IMR-90 (cell line): Measurements from ENCODE around the gene OPRL1. TPM values are rescaled to one million over a fixed set of nuclear protein-coding genes. Genes with fewer than 3 reads are reported as not detected.

Experiments used
- ATAC-seq: fragments of 200-7000 bp; cut with Tn5 transposase; 2 replicates; pipeline ENCODE4 v1.9.1; 2020; ENCODE audit warnings: low read depth, mild to moderate bottlenecking, moderate library complexity
- BruUV-seq: library from RNA; stranded (reverse); fragments of 400-500 nt; replicated peaks from 2 replicates; lab custom pipeline; 2021; lab: Mats Ljungman, UMichigan
- CTCF ChIA-PET: fragments of 300-600 bp; formaldehyde crosslinking; extraction: SDS; loops from one replicate; lab custom pipeline; 2021; ENCODE audit warnings: antibody characterized with exemption; lab: Yijun Ruan, JAX
- POLR2A ChIA-PET: fragments of 300-600 bp; sonication (Branson Sonifier 250); formaldehyde crosslinking; loops from one replicate; lab custom pipeline; 2022; ENCODE audit warnings: antibody characterized with exemption; ENCODE audit not compliant: unreplicated experiment; lab: Charles Lee
- DNase-seq: peaks from one replicate; pipeline ENCODE4 v3.0.0; 2013
- H2AFZ ChIP-seq: replicated peaks from 2 replicates; pipeline ENCODE3; 2013; ENCODE audit warnings: low read length, mild to moderate bottlenecking; ENCODE audit not compliant: poor library complexity
- H2AK5ac ChIP-seq: 2 replicates; pipeline ENCODE4 v1.6.1; 2013; ENCODE audit warnings: low read depth, low read length, inconsistent platforms
- H2AK9ac ChIP-seq: replicated peaks from 2 replicates; pipeline ENCODE3; 2013; ENCODE audit warnings: mild to moderate bottlenecking, low read depth, low read length, moderate library complexity; ENCODE audit not compliant: poor library complexity
- H2BK120ac ChIP-seq: 2 replicates; pipeline ENCODE4 v1.6.1; 2013; ENCODE audit warnings: low read depth, low read length, inconsistent platforms
- H2BK15ac ChIP-seq: 3 replicates; pipeline ENCODE4 v1.6.1; 2013; ENCODE audit warnings: low read depth, low read length, inconsistent platforms
- H2BK20ac ChIP-seq: 2 replicates; pipeline ENCODE4 v1.6.1; 2013; ENCODE audit warnings: low read depth, mild to moderate bottlenecking, inconsistent platforms, low read length, moderate library complexity
- H2BK5ac ChIP-seq: 2 replicates; pipeline ENCODE4 v1.6.1; 2013; ENCODE audit warnings: mild to moderate bottlenecking, low read depth, low read length, inconsistent platforms; ENCODE audit not compliant: poor library complexity, severe bottlenecking
- H3K14ac ChIP-seq: replicated peaks from 2 replicates; pipeline ENCODE4 v1.6.1; 2013; ENCODE audit warnings: low read depth, low read length, inconsistent platforms
- H3K18ac ChIP-seq: 2 replicates; pipeline ENCODE4 v1.6.1; 2013; ENCODE audit warnings: low read depth, low read length, control low read depth
- H3K23ac ChIP-seq: 2 replicates; pipeline ENCODE4 v1.6.1; 2013; ENCODE audit warnings: low read depth, low read length, inconsistent platforms
- H3K27ac ChIP-seq: 2 replicates; pipeline ENCODE4 v1.5.1; 2013; ENCODE audit warnings: mild to moderate bottlenecking, control low read depth, low read length; ENCODE audit not compliant: insufficient read depth
- H3K27me3 ChIP-seq: 2 replicates; pipeline ENCODE4 v1.6.1; 2013; ENCODE audit warnings: low read length; ENCODE audit not compliant: control insufficient read depth, insufficient read depth
- H3K36me3 ChIP-seq: 2 replicates; pipeline ENCODE4 v1.6.1; 2013; ENCODE audit warnings: low read length, mixed read lengths; ENCODE audit not compliant: control insufficient read depth, insufficient read depth
- H3K4ac ChIP-seq: 2 replicates; pipeline ENCODE4 v1.6.1; 2013; ENCODE audit warnings: low read depth, low read length, inconsistent platforms
- H3K4me1 ChIP-seq: 2 replicates; pipeline ENCODE4 v1.6.1; 2013; ENCODE audit warnings: low read length, mixed read lengths; ENCODE audit not compliant: control insufficient read depth, insufficient read depth
- H3K4me2 ChIP-seq: 2 replicates; pipeline ENCODE4 v1.6.1; 2013; ENCODE audit warnings: low read depth, mild to moderate bottlenecking, control low read depth, low read length, moderate library complexity
- H3K4me3 ChIP-seq: 2 replicates; pipeline ENCODE4 v1.5.1; 2013; ENCODE audit warnings: low read depth, mild to moderate bottlenecking, control low read depth, low read length, moderate library complexity; ENCODE audit not compliant: insufficient read depth
- H3K56ac ChIP-seq: 2 replicates; pipeline ENCODE4 v1.6.1; 2013; ENCODE audit warnings: low read length, inconsistent platforms; ENCODE audit not compliant: insufficient read depth; ENCODE audit errors: extremely low read depth
- H3K79me1 ChIP-seq, 2 experiments: 2 replicates each; pipeline ENCODE4 v1.6.1; 2013; ENCODE audit warnings: low read length in 2 of 2, inconsistent platforms in 1 of 2, low read depth in 1 of 2
- H3K9ac ChIP-seq: 2 replicates; pipeline ENCODE4 v1.6.1; 2013; ENCODE audit warnings: low read depth, low read length, control low read depth
- H3K9me1 ChIP-seq: 2 replicates; pipeline ENCODE4 v1.6.1; 2013; ENCODE audit warnings: low read length, inconsistent platforms; ENCODE audit not compliant: insufficient read depth
- H3K9me3 ChIP-seq: 2 replicates; pipeline ENCODE4 v1.6.1; 2013; ENCODE audit warnings: low read length; ENCODE audit not compliant: control insufficient read depth, insufficient read depth
- H4K20me1 ChIP-seq: 2 replicates; pipeline ENCODE4 v1.6.1; 2013; ENCODE audit warnings: low read length, inconsistent platforms; ENCODE audit not compliant: insufficient read depth
- H4K5ac ChIP-seq: 2 replicates; pipeline ENCODE4 v1.6.1; 2013; ENCODE audit warnings: mild to moderate bottlenecking, low read depth, low read length, control low read depth
- H4K8ac ChIP-seq, 2 experiments: 2 replicates each; pipeline ENCODE4 v1.6.1; 2013; ENCODE audit warnings: low read depth in 2 of 2, low read length in 2 of 2, control low read depth in 1 of 2, inconsistent platforms in 1 of 2
- H4K91ac ChIP-seq: 2 replicates; pipeline ENCODE4 v1.6.1; 2013; ENCODE audit warnings: low read depth, low read length, inconsistent platforms; ENCODE audit not compliant: insufficient read depth
- CEBPB ChIP-seq: IDR thresholded peaks from 2 replicates; pipeline ENCODE4 v1.6.1; 2012; ENCODE audit warnings: low read depth, low read length, improper control_type of control experiment
- CHD1 ChIP-seq: IDR thresholded peaks from 2 replicates; pipeline ENCODE4 v1.6.1; 2012; ENCODE audit warnings: low read depth, low read length, improper control_type of control experiment
- MAFK ChIP-seq: IDR thresholded peaks from 2 replicates; pipeline ENCODE4 v1.6.1; 2012; ENCODE audit warnings: low read depth, low read length, improper control_type of control experiment
- POLR2A ChIP-seq: IDR thresholded peaks from 2 replicates; pipeline ENCODE4 v1.6.1; 2012; ENCODE audit warnings: mild to moderate bottlenecking, low read depth, low read length
- WGBS, 2 experiments: methylation state at CpG; one replicate each; pipeline versions ENCODE4 v1.1.5 to v1.1.7; 2013; ENCODE audit warnings: missing lambda C conversion rate in 2 of 2; ENCODE audit not compliant: insufficient read length in 1 of 2; ENCODE audit errors: extremely low coverage in 2 of 2; 5-methylcytosine and 5-hydroxymethylcytosine counted together
- dilution Hi-C: fragments of 300-500 bp; cut with HindIII; formaldehyde crosslinking; loops from one replicate; pipeline ENCODE4 v1.14.3; 2018; ENCODE audit warnings: low sequenced_read_pairs; ENCODE audit not compliant: unreplicated experiment
- in situ Hi-C: fragments of 300-500 bp; cut with MboI; formaldehyde crosslinking; loops from 3 replicates; pipeline ENCODE4 v1.14.3; 2019; ENCODE audit warnings: low sequenced_read_pairs, inconsistent platforms, mixed read lengths
- intact Hi-C: fragments of 100-400 bp; cut with micrococcal nuclease; formaldehyde crosslinking; loops from 2 replicates; pipeline ENCODE4 v1.10.0; 2022
- polyA plus RNA-seq, 3 experiments: library from polyadenylated mRNA; depleted of rRNA; stranded (reverse); fragments of >200 nt; gene quantifications; 2 replicates each; pipeline ENCODE4 v1.2.3, GENCODE V29; 2012; ENCODE audit warnings: low replicate concordance in 1 of 3
- total RNA-seq: library from RNA; depleted of rRNA; stranded (reverse); fragments of >200 nt; gene quantifications from 2 replicates; pipeline ENCODE4 v1.2.3, GENCODE V29; 2012

Gene OPRL1
- total and polyA plus RNA-seq, 2 of the 4 experiments (the other 2 are of a cell fraction) = 0.36 to 1.2 TPM

DNA sequence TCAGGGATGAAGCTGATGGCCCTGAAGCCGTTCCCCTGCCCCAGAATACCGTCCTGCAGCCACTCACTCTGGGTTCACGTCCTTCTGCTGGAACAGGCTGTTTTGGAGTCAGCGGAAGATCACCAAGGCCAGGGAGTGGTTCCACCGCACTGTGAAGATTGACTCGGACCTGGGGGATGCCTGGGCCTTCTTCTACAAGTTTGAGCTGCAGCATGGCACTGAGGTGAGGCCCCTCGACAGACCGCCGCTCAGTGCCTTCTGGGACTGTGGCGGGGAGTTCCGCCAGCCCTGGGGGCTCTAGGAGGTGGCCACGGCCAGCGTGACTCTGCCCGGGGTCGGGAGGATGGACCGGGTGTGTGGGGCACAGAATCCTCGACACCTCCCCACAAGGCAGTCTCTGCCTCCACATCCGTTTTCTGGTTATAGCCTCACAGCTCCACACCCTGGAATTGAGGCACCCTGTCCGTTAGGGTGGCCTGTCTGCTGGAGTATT is 48.0 kb upstream of the OPRL1 start:
- H3K36me3 ChIP-seq = peaks cover 55% of the 10 kb centered on the region
- H3K9ac ChIP-seq = no peak overlapping the region
- no peak overlapping the region for H2AK9ac ChIP-seq
- H3K4ac ChIP-seq = no peak overlapping the region
- H3K23ac ChIP-seq = no peak overlapping the region
- no peaks in the 10 kb centered on the region; the same call in 1 of the 2 replicates for H3K27me3 ChIP-seq
- no peaks in the 10 kb centered on the region for H3K9me3 ChIP-seq
- H2AFZ ChIP-seq = no peak overlapping the region
- peaks cover 5% of the 10 kb centered on the region; the same call in 1 of the 2 replicates for H4K20me1 ChIP-seq
- no peak overlapping the region for H2BK120ac ChIP-seq
- no peak for ATAC-seq
- no peak overlapping the region for H2BK5ac ChIP-seq
- H2AK5ac ChIP-seq = no peak overlapping the region
- no peak overlapping the region for H3K56ac ChIP-seq
- ChIA-PET POLR2A (no interaction called here), CTCF (no interaction called here)
- H4K91ac ChIP-seq = no peak overlapping the region
- intact Hi-C loops (no loop called here), in situ Hi-C loops (no loop called here), dilution Hi-C loops (no loop called here)
- H4K8ac ChIP-seq = no peak overlapping the region
- H3K27ac ChIP-seq = no peak overlapping the region
- H3K4me2 ChIP-seq = no peak overlapping the region
- peaks cover 4% of the 10 kb centered on the region; the same call in 1 of the 2 replicates for H3K4me1 ChIP-seq
- H3K9me1 ChIP-seq = no peaks in the 10 kb centered on the region
- 95% methylated on average over 11 of the region's 19 CpGs; no CpG with 5 or more reads in 1 of the 2 experiments for WGBS, 2 experiments
- no peak overlapping the region for H2BK20ac ChIP-seq
- H3K79me1 ChIP-seq = no peaks in the 10 kb centered on the region
- no peak overlapping the region for H3K14ac ChIP-seq
- no peak for DNase-seq
- BruUV-seq = no TSS peak
- TF ChIP-seq CHD1 (no peak), MAFK (no peak), CEBPB (no peak), POLR2A (no peak)
- no peak overlapping the region for H4K5ac ChIP-seq
- H3K18ac ChIP-seq = no peak overlapping the region
- no peak overlapping the region for H3K4me3 ChIP-seq
- no peak overlapping the region for H2BK15ac ChIP-seq
